GM18907 (cell line): ENCODE results near the gene USP24.
"Not testable (repeated sequence)": the region's sequence is repeated elsewhere in the genome, so short reads cannot be mapped to it uniquely, and the experiment has no call there.

Experiments
- ATAC-seq: cut with Tn5 transposase; IDR thresholded peaks from one replicate; pipeline ENCODE4 v1.9.1; 2021; ENCODE audit warnings: mild to moderate bottlenecking, moderate library complexity; ENCODE audit not compliant: unreplicated experiment

Gene USP24

DNA sequence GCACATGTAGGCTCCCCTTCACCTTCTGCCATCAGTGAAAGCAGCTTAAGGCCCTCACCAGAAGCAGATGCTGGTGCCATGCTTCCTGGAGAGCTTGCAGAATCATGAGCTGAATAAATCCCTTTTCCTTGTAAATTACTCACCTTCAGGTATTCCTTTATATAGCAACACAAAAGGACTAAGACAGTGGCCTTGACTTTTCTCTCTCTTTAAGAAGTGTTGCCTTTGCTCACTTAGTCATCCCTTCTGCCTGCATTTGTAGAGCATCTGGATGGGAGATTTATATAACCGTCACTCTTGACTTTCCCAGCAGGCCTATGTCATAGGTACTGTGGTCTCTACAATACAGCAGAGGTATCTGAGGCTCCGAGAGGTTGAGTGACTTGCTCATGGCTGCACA, 172.2 kb downstream of the USP24 start:
- ATAC-seq, result no peak

DNA sequence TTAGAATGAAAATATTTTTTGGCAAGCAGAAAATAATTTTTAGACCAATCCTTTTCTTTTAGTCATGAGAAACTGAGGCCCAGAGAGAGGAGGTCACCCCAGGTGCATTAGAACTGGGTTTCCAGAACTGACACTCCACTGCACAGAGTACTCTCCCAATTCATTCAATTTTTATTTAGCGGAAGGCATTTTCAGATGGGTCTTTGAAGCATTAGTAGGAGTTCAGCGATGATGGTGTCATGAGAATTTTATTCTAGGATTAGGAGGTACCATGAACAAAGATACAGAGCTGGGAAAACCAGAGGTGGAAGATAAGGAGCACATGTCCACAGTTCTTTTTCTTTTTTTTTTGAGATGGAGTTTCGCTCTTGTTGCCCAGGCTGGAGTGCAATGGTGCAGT, 173.6 kb downstream of the USP24 start:
- no peak for ATAC-seq

DNA sequence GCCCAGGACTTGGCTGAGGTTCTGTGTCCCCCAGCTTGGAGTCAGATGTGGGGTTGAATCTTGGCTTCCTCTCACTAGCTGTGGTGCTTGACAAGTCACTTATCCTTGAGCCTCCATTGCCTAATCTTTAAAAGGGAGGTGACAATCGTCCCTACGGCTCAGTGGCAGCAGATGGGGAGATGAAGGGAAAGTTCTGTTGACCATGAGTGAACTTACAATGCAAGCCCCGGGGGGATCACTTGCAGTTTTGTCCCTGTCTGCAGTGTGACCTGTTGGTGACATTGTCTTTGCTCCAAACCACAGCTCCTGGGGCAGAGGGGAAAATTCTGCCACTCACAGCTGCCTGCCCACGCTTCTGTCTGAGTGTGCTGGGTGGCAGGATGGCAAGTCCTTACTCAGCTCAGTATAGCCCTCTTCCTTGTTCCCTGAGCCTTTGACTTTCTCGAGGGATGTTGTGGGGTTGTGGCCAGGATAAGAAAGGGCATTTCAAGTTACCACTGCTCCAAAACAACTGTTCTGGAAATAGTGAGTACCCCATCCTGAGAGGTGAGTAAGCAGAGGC, 174.2 kb downstream of the USP24 start:
- no peak for ATAC-seq

DNA sequence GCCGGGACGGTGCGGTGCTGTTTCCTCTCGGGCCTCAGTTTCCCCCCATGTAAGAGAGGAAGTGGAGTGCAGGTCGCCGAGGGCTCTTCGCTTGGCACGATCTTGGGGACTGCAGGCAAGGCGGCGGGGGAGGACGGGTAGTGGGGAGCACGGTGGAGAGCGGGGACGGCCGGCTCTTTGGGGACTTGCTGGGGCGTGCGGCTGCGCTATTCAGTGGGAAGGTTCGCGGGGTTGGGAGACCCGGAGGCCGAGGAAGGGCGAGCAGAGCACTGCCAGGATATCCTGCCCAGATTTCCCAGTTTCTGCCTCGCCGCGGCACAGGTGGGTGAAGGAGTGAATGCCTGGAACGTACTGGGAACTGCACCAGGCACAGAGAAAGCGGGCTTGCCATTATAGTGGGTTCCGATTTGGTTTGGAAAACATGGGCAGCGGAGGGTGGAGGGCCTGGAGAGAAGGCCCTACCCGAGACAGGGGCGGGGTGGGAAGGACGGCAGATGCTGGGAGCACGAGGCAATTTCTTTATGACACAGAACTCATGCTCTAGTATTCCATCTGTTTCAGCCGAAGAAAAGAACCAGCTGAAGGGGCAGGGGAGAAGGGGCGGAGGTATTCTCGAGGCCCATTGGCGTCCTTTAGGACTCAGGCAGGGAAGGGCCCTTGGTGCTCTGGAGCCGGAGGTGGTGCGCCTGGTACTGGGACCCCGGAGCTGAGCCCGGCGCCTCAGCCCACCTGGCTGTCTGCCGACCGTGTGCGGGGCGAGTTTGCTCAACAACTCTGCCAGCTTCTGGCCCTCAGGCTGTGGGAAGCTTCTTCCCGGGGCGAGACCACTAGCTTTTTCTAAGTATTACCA, 174.9 kb downstream of the USP24 start:
- no peak for ATAC-seq

DNA sequence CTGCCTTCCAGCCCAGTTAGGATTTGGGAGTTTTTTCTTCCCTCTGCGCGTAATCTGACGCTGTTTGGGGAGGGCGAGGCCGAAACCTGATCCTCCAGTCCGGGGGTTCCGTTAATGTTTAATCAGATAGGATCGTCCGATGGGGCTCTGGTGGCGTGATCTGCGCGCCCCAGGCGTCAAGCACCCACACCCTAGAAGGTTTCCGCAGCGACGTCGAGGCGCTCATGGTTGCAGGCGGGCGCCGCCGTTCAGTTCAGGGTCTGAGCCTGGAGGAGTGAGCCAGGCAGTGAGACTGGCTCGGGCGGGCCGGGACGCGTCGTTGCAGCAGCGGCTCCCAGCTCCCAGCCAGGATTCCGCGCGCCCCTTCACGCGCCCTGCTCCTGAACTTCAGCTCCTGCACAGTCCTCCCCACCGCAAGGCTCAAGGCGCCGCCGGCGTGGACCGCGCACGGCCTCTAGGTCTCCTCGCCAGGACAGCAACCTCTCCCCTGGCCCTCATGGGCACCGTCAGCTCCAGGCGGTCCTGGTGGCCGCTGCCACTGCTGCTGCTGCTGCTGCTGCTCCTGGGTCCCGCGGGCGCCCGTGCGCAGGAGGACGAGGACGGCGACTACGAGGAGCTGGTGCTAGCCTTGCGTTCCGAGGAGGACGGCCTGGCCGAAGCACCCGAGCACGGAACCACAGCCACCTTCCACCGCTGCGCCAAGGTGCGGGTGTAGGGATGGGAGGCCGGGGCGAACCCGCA, 175.7 kb downstream of the USP24 start, which contains the start of gene PCSK9:
PCSK9 (plus strand) TSS at position 207 of the 741 bp plus-strand sequence; CDS start at position 497, 290 bp downstream.
- ATAC-seq, result no peak

DNA sequence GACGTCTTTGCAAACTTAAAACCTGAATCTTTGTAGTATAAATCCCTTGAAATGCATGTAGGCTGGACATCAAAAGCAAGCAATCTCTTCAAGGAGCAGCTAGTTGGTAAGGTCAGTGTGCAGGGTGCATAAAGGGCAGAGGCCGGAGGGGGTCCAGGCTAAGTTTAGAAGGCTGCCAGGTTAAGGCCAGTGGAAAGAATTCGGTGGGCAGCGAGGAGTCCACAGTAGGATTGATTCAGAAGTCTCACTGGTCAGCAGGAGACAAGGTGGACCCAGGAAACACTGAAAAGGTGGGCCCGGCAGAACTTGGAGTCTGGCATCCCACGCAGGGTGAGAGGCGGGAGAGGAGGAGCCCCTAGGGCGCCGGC, 176.2 kb downstream of the USP24 start:
- no peak for ATAC-seq

DNA sequence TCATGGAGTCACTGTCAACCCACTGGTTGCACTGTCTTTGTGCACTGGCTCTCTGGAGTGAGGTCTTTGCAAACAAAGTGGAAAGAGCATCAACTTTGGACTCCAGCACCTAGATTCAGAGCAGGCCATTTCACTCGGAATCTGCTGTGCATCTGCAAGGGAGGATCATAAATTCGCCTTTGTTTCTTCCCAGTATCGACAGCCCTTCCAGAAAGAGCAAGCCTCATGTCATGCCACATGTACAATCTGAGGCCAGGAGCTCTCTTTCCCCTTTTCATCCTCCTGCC, 176.7 kb downstream of the USP24 start:
- no peak for ATAC-seq

DNA sequence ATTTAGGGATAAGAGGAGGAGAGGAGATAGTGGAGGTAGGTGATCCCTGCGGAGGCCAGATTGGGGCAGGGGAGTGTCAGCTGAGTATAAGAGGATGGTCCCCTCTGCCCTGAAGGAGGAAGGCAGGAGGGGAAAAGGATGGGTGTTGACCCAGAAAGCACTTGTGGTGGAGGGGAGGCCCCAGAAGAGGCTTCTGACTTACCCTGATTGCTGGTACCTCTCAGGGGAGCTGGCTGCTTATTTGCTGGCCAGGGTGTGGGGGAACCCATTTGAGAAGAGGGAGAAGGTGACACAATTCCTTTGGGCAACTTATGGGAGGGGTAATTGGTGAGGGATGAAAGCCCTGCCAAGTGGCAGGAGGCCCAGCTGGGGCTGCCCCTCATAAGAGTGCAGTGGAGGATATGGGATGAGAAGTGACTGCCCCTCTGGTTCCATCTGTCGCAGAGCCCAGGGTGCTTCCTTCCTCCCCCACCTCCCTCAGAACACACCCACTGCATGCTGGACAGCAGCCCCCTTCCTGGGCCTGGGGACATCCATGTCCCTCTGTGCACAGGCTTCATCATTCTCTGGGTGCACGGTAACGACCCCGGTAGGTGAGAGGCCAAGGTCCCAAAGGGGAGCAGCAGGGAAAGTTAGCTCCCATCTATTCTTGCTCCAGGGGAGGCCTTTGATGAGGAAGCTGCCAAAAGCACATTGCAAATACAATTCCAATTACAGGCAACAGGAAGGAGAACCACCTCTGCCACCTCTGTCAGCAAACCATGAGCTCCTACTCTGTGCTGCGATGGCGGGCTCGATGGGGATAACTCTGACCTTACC, 177.2 kb downstream of the USP24 start:
- ATAC-seq, result no peak

DNA sequence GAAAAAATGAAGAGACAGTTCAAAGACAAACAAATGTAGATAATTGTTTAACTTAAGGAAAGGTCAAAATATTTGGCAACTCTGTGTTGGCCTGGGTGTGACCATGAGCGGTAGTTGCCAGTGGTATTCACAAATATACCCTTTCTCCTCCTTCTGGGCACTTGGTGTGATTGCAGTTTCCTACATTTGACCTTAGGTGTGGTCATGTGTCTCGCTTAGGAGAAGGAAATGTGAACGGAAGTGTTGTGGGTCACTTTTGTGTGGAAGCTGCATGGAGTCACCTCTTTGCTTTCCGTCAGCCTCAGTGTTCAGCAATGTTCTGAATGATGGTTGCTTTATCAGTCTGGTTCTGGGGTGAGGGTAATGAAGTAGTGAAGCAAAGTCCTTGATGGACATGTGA, 179.3 kb downstream of the USP24 start:
- no peak for ATAC-seq

DNA sequence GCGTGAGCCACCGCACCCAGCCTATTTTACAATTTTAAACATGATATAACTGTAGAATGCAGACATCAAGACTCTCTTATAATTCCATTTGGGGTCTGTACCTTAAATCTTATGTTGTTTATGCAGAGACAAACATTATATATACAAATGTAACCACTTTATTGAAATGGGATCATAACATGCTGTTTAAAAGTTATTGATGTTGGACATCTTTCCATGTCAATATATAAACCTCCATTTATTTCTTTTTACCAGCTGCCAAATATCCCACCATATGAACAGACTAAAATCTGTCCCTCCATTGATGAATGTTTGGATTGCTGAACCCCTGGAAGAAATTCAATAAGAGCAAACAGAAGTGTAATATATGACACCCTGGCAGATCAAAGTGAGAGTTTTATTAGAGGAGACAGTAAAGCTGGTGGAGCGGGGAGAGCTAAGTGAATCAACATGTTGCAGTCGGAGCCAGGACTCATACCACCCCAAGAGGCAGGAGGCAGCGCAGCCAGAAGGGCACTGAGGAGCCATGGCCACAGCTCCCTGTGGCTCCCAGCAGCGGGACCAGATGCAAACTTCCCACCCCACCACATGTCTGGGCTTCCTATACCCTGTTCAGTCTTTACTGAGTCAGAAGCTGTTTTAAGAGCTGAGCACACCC, 180.6 kb downstream of the USP24 start:
- no peak for ATAC-seq

DNA sequence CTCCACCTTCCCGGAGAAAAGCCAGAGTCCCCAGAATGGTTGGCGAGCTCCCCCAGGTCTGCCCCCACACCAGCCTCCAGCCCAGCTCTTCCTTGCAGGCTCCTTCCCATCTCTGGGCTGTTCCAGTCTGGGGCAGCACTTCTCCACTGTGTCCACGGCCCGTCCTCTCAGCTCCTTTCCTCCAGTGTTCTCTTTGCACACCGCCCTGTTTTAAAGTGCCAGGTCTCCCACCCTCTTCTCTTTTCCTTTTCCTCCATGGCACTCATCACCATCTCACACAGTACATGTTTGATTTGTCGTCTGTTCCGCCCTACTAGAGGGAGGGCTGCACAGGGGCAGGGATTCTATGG, 181.9 kb downstream of the USP24 start:
- no peak for ATAC-seq

DNA sequence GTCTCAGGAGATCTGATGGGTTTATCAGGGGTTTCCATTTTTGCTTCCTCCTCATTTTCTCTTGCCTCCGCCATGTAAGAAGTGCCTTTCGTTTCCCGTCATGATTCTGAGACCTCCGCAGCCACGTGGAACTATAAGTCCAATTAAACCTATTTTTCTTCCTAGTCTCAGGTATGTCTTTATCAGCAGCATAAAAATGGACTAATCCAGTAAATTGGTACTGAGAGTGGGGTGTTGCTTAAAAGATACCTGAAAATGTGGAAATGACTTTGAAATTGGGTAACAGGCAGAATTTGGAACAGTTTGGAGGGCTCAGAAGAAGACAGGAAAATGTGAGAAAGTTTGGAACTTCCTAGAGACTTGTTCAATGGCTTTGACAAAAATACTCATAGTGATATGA, 184.1 kb downstream of the USP24 start:
- ATAC-seq, result not testable (repeated sequence)

DNA sequence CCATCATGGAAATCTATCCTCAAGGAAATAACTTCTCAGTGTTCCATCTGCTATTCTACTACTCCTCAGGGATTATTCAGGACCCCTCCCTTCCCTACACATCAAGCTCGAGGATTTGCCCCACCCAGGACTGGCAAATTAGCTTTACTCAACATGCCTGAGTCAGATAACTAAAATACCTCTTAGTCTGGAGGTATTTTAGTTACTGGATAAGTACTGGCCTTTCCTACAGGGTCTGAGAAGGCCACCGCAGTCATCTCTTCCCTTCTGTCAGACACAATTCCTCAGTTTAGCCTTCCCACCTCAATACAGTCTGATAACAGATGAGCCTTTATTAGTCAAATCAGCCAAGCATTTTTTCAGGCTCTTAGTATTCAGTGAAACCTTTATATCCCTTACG, 188.5 kb downstream of the USP24 start:
- ATAC-seq, result not testable (repeated sequence)

DNA sequence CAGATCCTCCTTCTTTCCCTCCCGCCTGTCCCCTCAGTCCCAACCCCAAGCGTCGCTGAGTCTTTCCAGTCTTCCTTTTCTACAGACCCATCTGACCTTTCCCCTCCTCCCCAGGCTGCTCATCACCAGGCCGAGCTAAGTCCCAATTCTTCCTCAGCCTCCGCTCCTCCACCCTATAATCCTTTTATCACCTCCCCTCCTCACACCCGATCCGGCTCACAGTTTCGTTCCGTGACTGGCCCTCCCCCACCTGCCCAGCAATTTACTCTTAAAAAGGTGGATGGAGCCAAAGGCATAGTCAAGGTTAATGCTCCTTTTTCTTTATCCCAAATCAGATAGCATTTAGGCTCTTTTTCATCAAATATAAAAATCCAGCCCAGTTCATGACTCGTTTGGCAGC, 191.0 kb downstream of the USP24 start:
- not testable (repeated sequence) for ATAC-seq

DNA sequence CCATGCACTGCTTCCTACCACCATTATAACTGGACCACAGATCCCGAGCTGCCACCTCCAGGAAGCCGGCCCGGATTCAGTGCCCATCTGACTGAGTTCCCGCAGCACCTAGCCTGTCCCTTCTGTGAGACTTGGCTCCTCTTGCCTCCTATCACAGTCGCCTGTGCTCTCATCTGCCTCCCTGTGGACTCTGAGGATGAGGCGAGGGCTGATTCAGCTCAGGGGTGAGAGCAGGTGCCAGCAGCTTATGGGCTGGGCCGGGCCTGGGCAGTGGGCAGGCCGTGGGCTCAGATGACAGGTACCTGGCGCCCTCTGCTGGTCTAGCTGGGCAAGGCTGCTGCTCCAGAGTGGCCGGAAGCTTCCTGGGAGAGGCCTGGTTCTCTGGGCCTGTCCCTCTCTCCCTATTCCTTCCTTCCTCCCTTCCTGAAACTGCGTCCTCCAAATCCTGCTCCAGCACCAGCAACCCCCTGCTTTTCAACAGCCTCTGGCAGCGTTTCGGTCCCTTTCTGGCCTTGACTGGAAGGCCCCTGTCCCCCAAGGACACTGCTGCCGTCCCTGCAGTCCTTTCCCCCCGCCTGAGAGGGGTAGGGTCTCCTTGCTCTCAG, 193.1 kb downstream of the USP24 start:
- ATAC-seq, result peak; percentile 83

DNA sequence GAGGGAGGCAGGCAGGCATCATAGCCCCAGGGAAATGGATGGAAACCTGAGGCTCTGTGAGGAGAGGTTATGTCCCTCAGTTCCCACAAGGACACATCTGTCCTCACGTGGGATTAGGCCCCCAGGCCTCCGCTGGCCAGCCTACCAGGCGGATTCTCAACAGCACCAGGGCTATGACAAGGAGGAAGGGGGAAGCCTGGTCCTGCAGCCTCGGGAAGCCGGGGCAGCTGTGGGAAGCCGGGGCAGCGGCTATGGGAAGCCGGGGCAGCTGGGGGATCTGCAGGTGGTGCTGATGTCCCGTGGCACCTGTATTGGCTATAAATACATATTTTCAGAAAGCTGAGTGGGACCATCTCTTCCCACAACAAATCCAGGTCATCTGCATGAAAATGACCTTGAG, 196.8 kb downstream of the USP24 start:
- no peak for ATAC-seq
